Transverse colon (tissue), 4 donors: ENCODE data around the gene NRCAM. TPM values are rescaled to one million over a fixed set of nuclear protein-coding genes. Genes with fewer than 3 reads are reported as not detected.

ENCODE experiments used
- DNase-seq: peaks from one replicate; pipeline ENCODE4 v3.0.0-alpha.2; 2019
- H3K27ac ChIP-seq, 4 donors: fragments of 200-600 bp; sonication (generic); 2 replicates each; pipeline ENCODE4 v1.5.1; 2016 to 2018; ENCODE audit warnings: inconsistent platforms in 4 of 4
- H3K27me3 ChIP-seq: fragments of 200-600 bp; sonication (generic); 2 replicates; pipeline ENCODE4 v1.5.1; 2017; ENCODE audit warnings: inconsistent platforms
- H3K36me3 ChIP-seq, 4 donors: fragments of 200-600 bp; sonication (generic); 2 replicates each; pipeline ENCODE4 v1.5.1; 2017 to 2019; ENCODE audit warnings: inconsistent platforms in 4 of 4
- H3K4me1 ChIP-seq, 4 donors: fragments of 200-600 bp; sonication (generic); 2 replicates each; pipeline ENCODE4 v1.5.1; 2017 to 2020; ENCODE audit warnings: inconsistent platforms in 4 of 4
- H3K4me3 ChIP-seq, 4 donors: fragments of 200-600 bp; sonication (generic); 1 replicate in 1 of 4; 2 replicates in 3 of 4; pipeline versions ENCODE4 v1.5.1 to v1.6.1; 2017 to 2019; ENCODE audit warnings: inconsistent platforms in 4 of 4
- H3K9me3 ChIP-seq, 2 donors: fragments of 200-600 bp; sonication (generic); 2 replicates each; pipeline ENCODE4 v1.5.1; 2017 to 2019; ENCODE audit warnings: inconsistent platforms in 2 of 2
- EP300 ChIP-seq: sonication (generic); formaldehyde crosslinking; IDR thresholded peaks from one replicate; pipeline ENCODE4 v1.6.1; 2017; ENCODE audit warnings: antibody characterized with exemption, low read depth
- POLR2A ChIP-seq: fragments of 450-650 bp; IDR thresholded peaks from one replicate; pipeline ENCODE4 v1.6.1; 2016; ENCODE audit warnings: antibody characterized with exemption, mild to moderate bottlenecking, moderate library complexity
- POLR2AphosphoS5 ChIP-seq, 3 donors: sonication (generic); formaldehyde crosslinking; IDR thresholded peaks; one replicate each; pipeline ENCODE4 v1.6.1; 2016; ENCODE audit warnings: antibody characterized with exemption in 3 of 3
- WGBS, 2 donors: methylation state at CpG; one replicate each; pipeline ENCODE4 v1.1.5; 2018; ENCODE audit warnings: low coverage in 1 of 2; 5-methylcytosine and 5-hydroxymethylcytosine counted together
- in situ Hi-C, 4 donors: fragments of 200-750 bp; cut with MboI; loops; one replicate each; pipeline versions ENCODE4 v1.15.0 to v1.15.1; 2017; ENCODE audit warnings: low sequenced_read_pairs in 3 of 4, low pct_ligation_motif_present in 1 of 4, low pct_unique_long_range_greater_than_20kb in 1 of 4
- intact Hi-C: fragments of 100-400 bp; cut with DNase I; formaldehyde crosslinking; loops from one replicate; pipeline ENCODE4 v1.15.1; 2023; ENCODE audit warnings: low total_unique reads
- total RNA-seq, 4 donors: library from RNA; depleted of rRNA; stranded (reverse); fragments of >200 nt; gene quantifications; one replicate each; pipeline ENCODE4 v1.1.0, GENCODE V29; 2016
- TF ChIP-seq, protein P1 (sequence below), 5 experiments: fragments of 200-600 bp in 3 of 5; fragments of 450-650 bp in 2 of 5; sonication (generic) in 3 of 5; IDR thresholded peaks; 1 replicate in 2 of 5; 2 replicates in 3 of 5; pipeline ENCODE4 v1.5.1; 2016 to 2017; ENCODE audit warnings: antibody characterized with exemption in 5 of 5, inconsistent platforms in 3 of 5, mild to moderate bottlenecking in 2 of 5, moderate library complexity in 1 of 5

Gene NRCAM
- total RNA-seq, 4 donors from 2014 or later, result 0.60 to 2.5 (median 1.8) TPM

DNA sequence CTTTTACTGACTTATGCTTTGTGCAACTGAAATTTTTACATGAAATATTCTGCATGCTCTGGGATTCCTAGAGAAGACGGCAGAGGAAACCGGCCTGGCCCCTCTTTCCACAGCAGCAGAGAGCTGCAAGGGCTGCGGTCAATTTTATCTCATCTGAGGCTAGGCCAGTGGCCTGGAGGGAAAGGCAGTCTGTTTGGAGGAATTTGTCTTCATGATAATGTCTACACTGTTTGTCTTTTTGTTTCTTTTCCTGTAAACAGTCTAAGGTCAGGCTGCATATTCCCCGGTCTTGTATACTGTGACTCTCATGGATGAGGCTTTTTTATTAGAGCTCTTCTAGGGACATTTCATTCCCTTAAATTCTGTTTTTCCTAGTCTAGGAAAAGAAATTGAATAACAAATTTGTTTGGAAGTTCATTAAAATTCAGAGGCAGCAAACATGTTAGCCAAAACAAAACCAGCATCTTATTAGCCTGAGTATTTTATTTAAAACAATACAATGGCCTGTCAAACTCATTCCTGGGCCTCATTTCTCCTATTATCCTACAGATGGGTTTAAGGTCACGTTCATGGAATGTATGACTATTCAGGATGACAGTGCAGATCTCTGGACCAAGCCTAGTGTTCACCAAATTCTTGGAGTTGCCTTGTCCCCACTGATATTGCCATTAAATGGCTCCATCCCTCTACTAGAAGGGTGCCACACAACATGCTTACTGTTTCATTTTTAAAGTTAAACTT, 352.5 kb downstream of the NRCAM start:
- DNase-seq, result no peak
- peak overlapping the region in 3 of 4 donors; percentile 6 to 30 (median 18) for H3K27ac ChIP-seq
- no peaks in the 10 kb centered on the region for H3K27me3 ChIP-seq
- in situ Hi-C loops, result no loop called here
- H3K4me1 ChIP-seq, result peaks cover 0 to 2% (median 0%) of the 10 kb centered on the region in 4 donors
- 80 to 83% methylated on average over 4 to 5 of the region's 5 CpGs for WGBS, 2 donors
- H3K4me3 ChIP-seq, result no peak overlapping the region
- intact Hi-C loops, result no loop called here
- H3K36me3 ChIP-seq, result no peaks in the 10 kb centered on the region
- no peak for TF ChIP-seq POLR2AphosphoS5 (IDR thresholded peaks at IDR 0.05)
- TF ChIP-seq, protein P1, sequence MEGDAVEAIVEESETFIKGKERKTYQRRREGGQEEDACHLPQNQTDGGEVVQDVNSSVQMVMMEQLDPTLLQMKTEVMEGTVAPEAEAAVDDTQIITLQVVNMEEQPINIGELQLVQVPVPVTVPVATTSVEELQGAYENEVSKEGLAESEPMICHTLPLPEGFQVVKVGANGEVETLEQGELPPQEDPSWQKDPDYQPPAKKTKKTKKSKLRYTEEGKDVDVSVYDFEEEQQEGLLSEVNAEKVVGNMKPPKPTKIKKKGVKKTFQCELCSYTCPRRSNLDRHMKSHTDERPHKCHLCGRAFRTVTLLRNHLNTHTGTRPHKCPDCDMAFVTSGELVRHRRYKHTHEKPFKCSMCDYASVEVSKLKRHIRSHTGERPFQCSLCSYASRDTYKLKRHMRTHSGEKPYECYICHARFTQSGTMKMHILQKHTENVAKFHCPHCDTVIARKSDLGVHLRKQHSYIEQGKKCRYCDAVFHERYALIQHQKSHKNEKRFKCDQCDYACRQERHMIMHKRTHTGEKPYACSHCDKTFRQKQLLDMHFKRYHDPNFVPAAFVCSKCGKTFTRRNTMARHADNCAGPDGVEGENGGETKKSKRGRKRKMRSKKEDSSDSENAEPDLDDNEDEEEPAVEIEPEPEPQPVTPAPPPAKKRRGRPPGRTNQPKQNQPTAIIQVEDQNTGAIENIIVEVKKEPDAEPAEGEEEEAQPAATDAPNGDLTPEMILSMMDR (IDR thresholded peaks at IDR 0.05), result no peak
- no peak for TF ChIP-seq EP300
- TF ChIP-seq POLR2A, result no peak
- no peaks in the 10 kb centered on the region for H3K9me3 ChIP-seq

DNA sequence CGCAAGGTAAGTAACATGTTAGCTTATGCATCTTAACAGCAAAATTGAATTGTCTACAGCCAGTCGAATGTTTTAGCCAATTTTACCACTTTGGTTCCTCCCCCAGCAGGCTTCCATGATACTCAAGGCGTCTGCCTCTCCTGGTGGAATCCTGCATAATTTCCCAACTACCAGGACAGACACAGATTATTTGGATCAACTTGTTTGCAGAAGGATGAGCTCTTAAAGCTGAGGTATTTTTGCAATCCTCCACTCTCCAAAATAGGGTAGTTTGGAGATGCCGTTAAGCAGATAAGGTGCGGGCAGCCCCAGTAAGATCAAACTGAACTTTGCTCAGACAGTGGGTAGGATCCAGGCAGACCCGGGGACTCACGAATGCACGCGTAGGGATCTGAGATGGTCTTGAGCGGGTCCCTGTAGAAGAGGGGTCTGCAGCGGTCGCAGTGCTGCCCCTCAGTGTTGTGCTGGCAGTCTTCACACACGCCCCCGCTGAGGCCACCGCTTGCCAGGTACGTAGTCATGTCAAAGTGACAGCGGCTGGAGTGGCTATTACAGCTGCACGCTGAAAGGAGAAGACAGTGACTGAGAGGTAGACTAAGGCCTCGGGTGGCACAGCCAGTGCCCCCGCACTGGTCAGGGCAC, 353.4 kb downstream of the NRCAM start:
- Histone ChIP-seq H3K4me3 (no peak overlapping the region), H3K27ac (peak overlapping the region in 2 of 4 donors; percentile 1 to 9), H3K27me3 (no peaks in the 10 kb centered on the region), H3K9me3 (no peaks in the 10 kb centered on the region), H3K4me1 (no peaks in the 10 kb centered on the region), H3K36me3 (no peaks in the 10 kb centered on the region)
- in situ Hi-C loops, result no loop called here
- WGBS, 2 donors, result 75 to 87% methylated on average over 7 to 20 of the region's 20 CpGs
- no peak for DNase-seq
- intact Hi-C loops, result no loop called here
- no peak for TF ChIP-seq POLR2AphosphoS5 (IDR thresholded peaks at IDR 0.05)
- no peak for TF ChIP-seq POLR2A
- TF ChIP-seq, protein P1 (IDR thresholded peaks at IDR 0.05), result no peak
- no peak for TF ChIP-seq EP300

DNA sequence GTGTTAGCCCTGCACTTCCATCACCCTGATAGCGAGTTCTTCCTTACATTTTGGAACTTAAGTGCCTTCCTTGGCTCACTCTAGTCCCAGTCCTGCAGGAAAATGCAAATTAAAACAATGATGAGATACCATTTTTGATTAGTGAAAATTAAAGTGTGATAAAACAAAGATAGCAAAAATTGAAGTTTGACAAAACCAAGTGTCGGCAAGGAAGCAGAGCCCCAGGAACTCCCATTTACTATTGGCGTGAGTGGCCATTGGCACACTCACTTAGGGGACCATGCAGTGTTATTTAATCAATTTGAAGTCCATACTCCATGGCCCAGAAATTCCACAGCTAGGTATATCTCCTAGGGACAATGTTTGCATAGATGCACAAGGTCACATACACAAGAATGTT, 354.5 kb downstream of the NRCAM start:
- no peak overlapping the region for H3K27ac ChIP-seq
- H3K9me3 ChIP-seq, result no peaks in the 10 kb centered on the region
- no peak overlapping the region for H3K4me3 ChIP-seq
- H3K27me3 ChIP-seq, result no peaks in the 10 kb centered on the region
- DNase-seq, result no peak
- H3K36me3 ChIP-seq, result no peaks in the 10 kb centered on the region
- no peak for TF ChIP-seq POLR2AphosphoS5 (IDR thresholded peaks at IDR 0.05)
- TF ChIP-seq EP300, result no peak
- TF ChIP-seq, protein P1 (IDR thresholded peaks at IDR 0.05), result no peak
- no peak for TF ChIP-seq POLR2A
- in situ Hi-C loops, result no loop called here
- no peaks in the 10 kb centered on the region for H3K4me1 ChIP-seq
- WGBS, 2 donors, result 87 to 92% methylated on average over 3 of the region's 3 CpGs
- intact Hi-C loops, result no loop called here

DNA sequence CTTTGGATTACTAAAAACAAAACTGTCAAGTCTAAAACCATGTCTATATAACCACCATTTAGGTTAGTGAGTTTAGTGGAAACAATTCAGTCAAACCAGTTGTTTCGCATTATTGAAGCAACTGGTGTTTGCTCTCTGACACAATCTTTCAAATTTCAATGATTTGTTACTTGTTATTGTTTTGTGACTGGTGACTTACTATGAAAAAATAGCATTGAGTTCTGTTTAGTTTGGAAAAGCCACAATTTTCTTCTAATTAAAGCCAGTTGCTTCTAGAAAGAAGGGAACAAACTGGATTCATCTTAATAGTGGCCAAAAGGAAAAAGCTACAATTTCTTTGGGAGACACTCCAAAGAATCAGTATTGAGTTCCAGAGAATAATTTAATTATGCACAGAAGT, 356.5 kb downstream of the NRCAM start:
- Histone ChIP-seq H3K4me3 (no peak overlapping the region), H3K36me3 (no peaks in the 10 kb centered on the region), H3K9me3 (no peaks in the 10 kb centered on the region), H3K27ac (no peak overlapping the region), H3K27me3 (no peaks in the 10 kb centered on the region), H3K4me1 (peaks cover 5 to 17% (median 13%) of the 10 kb centered on the region in 4 donors)
- WGBS, 2 donors, result 55 to 85% methylated on average over 1 of the region's 1 CpG
- no peak for DNase-seq
- TF ChIP-seq POLR2A (no peak), POLR2AphosphoS5 (IDR thresholded peaks at IDR 0.05) (no peak), EP300 (no peak)
- TF ChIP-seq, protein P1 (IDR thresholded peaks at IDR 0.05), result no peak
- intact Hi-C loops (no loop called here), in situ Hi-C loops (no loop called here)
